ENCODE results near the gene ACHE. TPM values are rescaled to one million over a fixed set of nuclear protein-coding genes. Genes with fewer than 3 reads are reported as not detected.

Gene ACHE
- total and polyA plus RNA-seq, 2 of the 13 experiments (the other 11 are each of a cell fraction or from before 2014, with no cell fraction given): 0.18 to 0.40 TPM

DNA sequence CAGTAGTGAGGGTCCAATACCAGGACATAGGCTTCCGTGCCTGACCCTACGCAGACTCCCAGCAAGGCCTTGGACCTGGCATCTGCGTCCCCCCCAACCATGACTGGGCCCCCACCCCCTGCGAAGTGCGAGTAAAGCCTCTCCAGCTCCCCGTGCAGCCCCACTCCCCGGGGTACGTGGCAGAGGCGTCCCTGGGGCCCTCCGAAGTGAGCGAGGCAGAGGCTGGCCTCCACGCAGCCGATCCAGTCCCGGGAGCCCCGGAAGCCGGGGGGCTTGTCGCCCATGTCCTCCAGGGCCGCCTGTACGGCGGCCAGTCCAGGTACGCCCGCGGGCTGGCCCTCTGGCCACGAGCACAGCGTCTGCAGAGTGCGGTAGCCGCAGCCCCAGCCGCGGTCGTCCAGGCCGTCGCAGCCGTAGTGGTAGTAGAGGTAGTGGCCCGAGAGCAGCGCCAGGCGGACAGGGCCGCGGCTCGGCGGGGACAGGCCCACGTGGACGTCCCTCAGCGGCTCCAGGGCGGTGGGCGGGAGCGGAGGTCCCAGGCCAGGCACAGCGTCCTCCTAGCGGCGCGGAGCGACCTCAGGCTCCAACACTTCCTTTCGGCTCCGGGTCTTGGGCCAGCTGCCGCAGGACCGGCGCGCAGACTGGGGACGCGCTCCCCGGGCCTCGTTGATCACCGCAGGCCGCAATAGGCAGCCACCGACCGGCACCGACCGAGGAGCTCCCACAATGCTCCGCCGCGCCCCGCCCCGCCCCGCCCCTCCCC is 6.5 kb downstream of the ACHE start, which contains the start of gene UFSP1 (continued):
- TF ChIP-seq REPIN1 (CRISPR knock-in tag; IDR thresholded peaks at IDR 0.05; ENCODE audit: borderline replicate concordance, low read depth): 0 out of 2 replicates have a peak, but pooled peaks have one; percentile 56

GRCh38 chr7:100888291-100888987 is 7.2 kb downstream of the ACHE start:
- TSS peak; percentile 73 for BruUV-seq (replicated peaks)
- ATAC-seq (no peak), FAIRE-seq (no peak), DNase-seq (ENCODE audit: low spot score) (no peak)
- Histone ChIP-seq H3K36me3 (replicated peaks in 1 of 2; ENCODE audit: control insufficient read depth in 1 of 2, insufficient read depth in 2 of 2, low read length in 2 of 2) (peaks cover 25 to 53% of the 10 kb centered on the region in 2 experiments), H3K9ac (ENCODE audit: insufficient read depth, low read depth, low read length) (peak overlapping the region; percentile 93), H3K9me3 (ENCODE audit: low read length) (no peaks in the 10 kb centered on the region), H3K27ac (ENCODE audit: extremely low read length, insufficient read depth, low read length) (peak overlapping the region; percentile 84), H3K27me3 (ENCODE audit: control insufficient read depth in 1 of 2, insufficient read depth in 2 of 2, low read length in 2 of 2) (peaks cover 4 to 8% of the 10 kb centered on the region in 2 experiments; a peak in 1 of 5 replicates), H3K79me2 (ENCODE audit: insufficient read depth, low read length) (peaks cover 10% of the 10 kb centered on the region), H3K4me3 (replicated peaks in 1 of 3; ENCODE audit: insufficient read depth in 1 of 3, low read depth in 2 of 3, low read length in 3 of 3) (peak overlapping the region; percentile 65 to 79 (median 65)), H3K4me1 (ENCODE audit: insufficient read depth, low read length) (peaks cover 60% of the 10 kb centered on the region), H3K4me2 (ENCODE audit: low read depth, low read length) (peak overlapping the region; percentile 90), H2AFZ (ENCODE audit: low read length) (no peak overlapping the region), H4K20me1 (ENCODE audit: insufficient read depth, low read length) (no peaks in the 10 kb centered on the region)
- CTCF ChIA-PET (ENCODE audit: low intra/inter-chr PET ratio, low total read pairs): no interaction called here
- POLR2A ChIA-PET: interaction anchor here (1.4 to 6.0 kb wide), 4 partner anchors 10 to 57 kb away, joined by 8 to 141 read pairs (median 12); partner anchors contain the start of gene SRRT
- intact Hi-C loops (cut with micrococcal nuclease; ENCODE audit: unreplicated experiment) (no loop called here), in situ Hi-C loops (cut with HindIII; ENCODE audit: extremely low pct_ligation_motif_present, low pct_unique_long_range_greater_than_20kb) (loop anchor here (25.0 kb wide), 1 partner anchor 399 kb away; no protein-coding TSS in a partner anchor)
- 75% methylated on average over 15 of the region's 18 CpGs for WGBS (ENCODE audit: low lambda C conversion rate)
- TF ChIP-seq, protein P1, sequence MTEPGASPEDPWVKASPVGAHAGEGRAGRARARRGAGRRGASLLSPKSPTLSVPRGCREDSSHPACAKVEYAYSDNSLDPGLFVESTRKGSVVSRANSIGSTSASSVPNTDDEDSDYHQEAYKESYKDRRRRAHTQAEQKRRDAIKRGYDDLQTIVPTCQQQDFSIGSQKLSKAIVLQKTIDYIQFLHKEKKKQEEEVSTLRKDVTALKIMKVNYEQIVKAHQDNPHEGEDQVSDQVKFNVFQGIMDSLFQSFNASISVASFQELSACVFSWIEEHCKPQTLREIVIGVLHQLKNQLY (CRISPR knock-in tag; IDR thresholded peaks at IDR 0.05): no peak
- TF ChIP-seq ZNF672 (CRISPR knock-in tag; IDR thresholded peaks at IDR 0.05) (no peak), HNRNPLL (IDR thresholded peaks at IDR 0.05; ENCODE audit: low read depth, low read length, poor library complexity, severe bottlenecking) (no peak), ZNF224 (CRISPR knock-in tag; IDR thresholded peaks at IDR 0.05) (0 out of 2 replicates have a peak, but pooled peaks have one; percentile 54), ZSCAN9 (CRISPR knock-in tag; IDR thresholded peaks at IDR 0.05; ENCODE audit: borderline replicate concordance) (no peak), ZNF260 (CRISPR knock-in tag; IDR thresholded peaks at IDR 0.05; ENCODE audit: borderline replicate concordance, low read depth) (no peak)
- TF ChIP-seq, protein P2, sequence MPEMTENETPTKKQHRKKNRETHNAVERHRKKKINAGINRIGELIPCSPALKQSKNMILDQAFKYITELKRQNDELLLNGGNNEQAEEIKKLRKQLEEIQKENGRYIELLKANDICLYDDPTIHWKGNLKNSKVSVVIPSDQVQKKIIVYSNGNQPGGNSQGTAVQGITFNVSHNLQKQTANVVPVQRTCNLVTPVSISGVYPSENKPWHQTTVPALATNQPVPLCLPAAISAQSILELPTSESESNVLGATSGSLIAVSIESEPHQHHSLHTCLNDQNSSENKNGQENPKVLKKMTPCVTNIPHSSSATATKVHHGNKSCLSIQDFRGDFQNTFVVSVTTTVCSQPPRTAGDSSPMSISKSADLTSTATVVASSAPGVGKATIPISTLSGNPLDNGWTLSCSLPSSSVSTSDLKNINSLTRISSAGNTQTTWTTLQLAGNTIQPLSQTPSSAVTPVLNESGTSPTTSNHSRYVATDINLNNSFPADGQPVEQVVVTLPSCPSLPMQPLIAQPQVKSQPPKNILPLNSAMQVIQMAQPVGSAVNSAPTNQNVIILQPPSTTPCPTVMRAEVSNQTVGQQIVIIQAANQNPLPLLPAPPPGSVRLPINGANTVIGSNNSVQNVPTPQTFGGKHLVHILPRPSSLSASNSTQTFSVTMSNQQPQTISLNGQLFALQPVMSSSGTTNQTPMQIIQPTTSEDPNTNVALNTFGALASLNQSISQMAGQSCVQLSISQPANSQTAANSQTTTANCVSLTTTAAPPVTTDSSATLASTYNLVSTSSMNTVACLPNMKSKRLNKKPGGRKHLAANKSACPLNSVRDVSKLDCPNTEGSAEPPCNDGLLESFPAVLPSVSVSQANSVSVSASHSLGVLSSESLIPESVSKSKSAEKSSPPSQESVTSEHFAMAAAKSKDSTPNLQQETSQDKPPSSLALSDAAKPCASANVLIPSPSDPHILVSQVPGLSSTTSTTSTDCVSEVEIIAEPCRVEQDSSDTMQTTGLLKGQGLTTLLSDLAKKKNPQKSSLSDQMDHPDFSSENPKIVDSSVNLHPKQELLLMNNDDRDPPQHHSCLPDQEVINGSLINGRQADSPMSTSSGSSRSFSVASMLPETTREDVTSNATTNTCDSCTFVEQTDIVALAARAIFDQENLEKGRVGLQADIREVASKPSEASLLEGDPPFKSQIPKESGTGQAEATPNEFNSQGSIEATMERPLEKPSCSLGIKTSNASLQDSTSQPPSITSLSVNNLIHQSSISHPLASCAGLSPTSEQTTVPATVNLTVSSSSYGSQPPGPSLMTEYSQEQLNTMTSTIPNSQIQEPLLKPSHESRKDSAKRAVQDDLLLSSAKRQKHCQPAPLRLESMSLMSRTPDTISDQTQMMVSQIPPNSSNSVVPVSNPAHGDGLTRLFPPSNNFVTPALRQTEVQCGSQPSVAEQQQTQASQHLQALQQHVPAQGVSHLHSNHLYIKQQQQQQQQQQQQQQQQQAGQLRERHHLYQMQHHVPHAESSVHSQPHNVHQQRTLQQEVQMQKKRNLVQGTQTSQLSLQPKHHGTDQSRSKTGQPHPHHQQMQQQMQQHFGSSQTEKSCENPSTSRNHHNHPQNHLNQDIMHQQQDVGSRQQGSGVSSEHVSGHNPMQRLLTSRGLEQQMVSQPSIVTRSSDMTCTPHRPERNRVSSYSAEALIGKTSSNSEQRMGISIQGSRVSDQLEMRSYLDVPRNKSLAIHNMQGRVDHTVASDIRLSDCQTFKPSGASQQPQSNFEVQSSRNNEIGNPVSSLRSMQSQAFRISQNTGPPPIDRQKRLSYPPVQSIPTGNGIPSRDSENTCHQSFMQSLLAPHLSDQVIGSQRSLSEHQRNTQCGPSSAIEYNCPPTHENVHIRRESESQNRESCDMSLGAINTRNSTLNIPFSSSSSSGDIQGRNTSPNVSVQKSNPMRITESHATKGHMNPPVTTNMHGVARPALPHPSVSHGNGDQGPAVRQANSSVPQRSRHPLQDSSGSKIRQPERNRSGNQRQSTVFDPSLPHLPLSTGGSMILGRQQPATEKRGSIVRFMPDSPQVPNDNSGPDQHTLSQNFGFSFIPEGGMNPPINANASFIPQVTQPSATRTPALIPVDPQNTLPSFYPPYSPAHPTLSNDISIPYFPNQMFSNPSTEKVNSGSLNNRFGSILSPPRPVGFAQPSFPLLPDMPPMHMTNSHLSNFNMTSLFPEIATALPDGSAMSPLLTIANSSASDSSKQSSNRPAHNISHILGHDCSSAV (CRISPR knock-in tag; IDR thresholded peaks at IDR 0.05; ENCODE audit: borderline replicate concordance): 0 out of 2 replicates have a peak, but pooled peaks have one; percentile 4
- TF ChIP-seq, protein P3, sequence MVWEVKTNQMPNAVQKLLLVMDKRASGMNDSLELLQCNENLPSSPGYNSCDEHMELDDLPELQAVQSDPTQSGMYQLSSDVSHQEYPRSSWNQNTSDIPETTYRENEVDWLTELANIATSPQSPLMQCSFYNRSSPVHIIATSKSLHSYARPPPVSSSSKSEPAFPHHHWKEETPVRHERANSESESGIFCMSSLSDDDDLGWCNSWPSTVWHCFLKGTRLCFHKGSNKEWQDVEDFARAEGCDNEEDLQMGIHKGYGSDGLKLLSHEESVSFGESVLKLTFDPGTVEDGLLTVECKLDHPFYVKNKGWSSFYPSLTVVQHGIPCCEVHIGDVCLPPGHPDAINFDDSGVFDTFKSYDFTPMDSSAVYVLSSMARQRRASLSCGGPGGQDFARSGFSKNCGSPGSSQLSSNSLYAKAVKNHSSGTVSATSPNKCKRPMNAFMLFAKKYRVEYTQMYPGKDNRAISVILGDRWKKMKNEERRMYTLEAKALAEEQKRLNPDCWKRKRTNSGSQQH (CRISPR knock-in tag; IDR thresholded peaks at IDR 0.05; ENCODE audit: low read depth): no peak

Measured in HepG2 (cell line).